Measurements from ENCODE around the gene WDR35.
A peak's percentile ranks its signal among the peaks of the same experiment; 100 is the strongest.
"Not testable (repeated sequence)": the region's sequence is repeated elsewhere in the genome, so short reads cannot be mapped to it uniquely, and the experiment has no call there.

WDR35 gene

DNA sequence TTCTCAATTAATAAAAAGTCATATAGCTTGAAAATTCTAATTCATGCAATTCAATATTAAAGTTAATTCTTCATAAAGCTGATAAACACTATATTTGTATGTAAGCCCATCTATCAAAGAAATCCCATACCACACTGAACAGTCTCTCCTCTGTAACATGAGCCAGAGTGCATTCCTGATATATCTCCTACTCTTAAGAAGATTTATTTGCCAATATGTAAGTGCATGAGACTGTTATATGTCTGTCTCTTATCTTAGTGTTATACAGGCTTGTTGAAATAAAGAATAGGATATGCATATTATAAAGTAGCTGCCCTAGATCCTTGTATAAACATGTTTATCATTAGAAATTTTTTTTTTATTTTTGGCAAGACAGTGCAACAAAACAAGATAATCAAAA, 47.7 kb downstream of the WDR35 start:
- no peak for DNase-seq (ENCODE audit: low read depth in 2 of 2)

DNA sequence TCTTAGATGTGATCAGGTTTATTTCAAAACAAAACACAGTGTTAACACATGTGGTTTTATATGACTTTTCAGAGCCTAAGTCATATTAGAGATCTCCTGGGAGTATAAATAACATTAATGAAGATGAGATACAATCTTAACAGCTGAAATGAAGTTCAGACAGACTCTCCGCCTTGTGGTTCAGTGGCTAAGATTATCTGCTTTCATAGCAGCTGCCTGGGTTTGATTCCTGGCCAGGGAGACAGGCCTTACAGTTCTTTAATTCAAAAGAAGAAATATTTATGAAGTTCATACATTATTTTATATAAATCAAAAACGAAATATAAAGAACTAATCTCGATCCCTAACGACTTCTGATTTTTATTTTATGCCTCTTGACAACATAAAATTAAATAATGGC, 52.9 kb downstream of the WDR35 start:
- DNase-seq (ENCODE audit: low read depth in 2 of 2): no peak

DNA sequence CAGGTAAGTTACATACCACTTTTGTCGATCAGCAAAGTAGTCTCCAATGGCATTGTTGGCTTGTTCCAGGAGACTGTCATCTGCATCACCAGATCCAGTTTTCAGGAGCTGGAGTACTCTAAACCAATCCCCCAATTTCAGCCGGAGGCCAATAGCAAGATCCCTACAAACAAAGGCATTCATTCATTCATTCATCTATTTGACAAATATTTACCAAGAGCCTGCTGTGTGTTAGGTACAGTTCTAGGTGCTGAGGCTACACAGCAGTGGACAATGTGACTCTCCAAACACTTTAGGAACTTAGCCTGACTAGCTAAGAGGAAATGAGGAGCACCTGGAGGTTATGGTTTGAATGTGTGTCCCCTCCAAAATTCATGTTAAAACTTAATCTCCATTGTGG, 53.7 kb downstream of the WDR35 start:
- DNase-seq (ENCODE audit: low read depth in 2 of 2): no peak

DNA sequence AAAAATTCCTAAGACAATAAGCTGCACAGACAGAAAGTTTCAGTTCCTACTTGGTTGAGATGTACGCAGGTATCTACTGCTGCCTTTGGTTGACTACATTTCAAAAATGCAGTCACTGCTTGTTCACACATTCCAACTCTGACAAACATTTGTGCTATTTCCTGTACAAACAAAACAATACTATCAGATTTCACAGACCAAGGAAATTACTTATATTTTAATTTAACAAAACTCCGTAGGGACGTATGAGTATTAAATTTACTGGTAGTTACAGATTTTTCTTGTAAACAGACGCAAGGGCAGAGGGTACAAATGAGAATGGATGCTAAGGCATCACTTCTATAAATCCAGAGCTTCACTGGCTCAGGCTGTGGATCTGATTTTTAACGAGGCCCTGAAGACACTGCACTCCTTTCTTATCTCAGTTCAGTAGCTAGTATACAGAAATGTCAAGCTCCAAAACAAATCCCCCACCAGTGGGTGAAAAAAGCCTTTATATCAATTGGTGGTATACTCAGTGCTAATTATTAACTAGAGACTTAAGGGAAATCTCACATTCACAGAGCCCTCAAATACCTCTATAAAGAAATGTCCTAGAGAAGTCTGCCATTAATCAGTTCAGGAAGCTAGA, 56.4 kb downstream of the WDR35 start:
- DNase-seq (ENCODE audit: low read depth in 2 of 2): peak in 1 of 2 experiments; percentile 31

DNA sequence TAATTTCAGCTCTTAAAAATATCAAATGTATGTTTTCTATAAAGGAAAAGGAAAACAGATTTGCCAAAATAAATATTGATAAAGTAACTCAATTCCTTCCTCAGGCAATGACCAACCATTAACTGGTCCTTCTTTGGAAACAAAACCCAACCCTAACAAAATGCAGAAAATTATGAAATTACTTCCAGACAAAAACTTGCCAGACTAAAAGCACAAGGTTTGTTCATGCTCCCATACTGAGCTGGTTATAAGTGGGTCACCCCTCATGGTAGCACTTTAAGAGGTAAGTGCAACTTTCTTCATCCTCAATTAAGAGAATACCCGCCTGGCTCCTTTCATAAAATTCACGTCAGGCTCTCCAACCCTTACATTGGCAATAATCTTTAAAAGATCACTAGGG, 57.0 kb downstream of the WDR35 start:
- no peak for DNase-seq (ENCODE audit: low read depth in 2 of 2)

DNA sequence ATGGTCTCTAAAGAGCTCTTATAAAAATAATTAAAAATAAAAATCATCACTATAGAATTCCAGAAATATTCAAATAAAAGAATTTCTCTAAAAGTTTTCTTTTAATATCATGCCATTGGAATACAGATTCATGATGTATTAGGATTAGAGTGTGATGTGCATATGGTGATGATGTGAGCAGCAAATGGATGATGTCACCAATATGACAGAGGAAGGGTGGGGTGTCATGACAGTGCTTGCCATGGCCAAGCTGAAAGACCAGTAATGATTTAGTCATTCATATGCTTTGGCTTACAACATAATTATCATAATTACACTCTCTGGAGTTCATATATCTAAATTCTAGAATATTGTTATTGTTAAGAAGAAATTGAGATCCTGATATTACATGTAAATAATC, 60.7 kb downstream of the WDR35 start:
- no peak for DNase-seq (ENCODE audit: low read depth in 2 of 2)

DNA sequence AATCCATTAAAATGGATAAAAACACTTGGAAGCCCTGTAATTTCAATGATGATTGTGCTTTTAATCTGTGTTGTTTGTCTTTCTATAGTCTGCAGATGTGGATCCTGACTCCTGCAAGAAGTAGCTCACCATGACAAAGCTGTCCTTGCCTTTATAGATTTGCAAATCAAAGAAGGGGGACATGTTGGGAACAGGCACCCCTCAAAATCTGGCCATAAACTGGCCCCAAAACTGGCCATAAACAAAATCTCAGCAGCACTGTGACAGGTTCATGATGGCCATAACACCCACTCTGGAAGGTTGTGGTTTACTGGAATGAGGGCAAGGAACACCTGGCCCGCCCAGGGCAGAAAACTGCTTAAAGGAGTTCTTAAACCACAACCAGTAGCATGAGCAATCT, 62.1 kb downstream of the WDR35 start:
- not testable (repeated sequence) for DNase-seq (ENCODE audit: low read depth in 2 of 2)

DNA sequence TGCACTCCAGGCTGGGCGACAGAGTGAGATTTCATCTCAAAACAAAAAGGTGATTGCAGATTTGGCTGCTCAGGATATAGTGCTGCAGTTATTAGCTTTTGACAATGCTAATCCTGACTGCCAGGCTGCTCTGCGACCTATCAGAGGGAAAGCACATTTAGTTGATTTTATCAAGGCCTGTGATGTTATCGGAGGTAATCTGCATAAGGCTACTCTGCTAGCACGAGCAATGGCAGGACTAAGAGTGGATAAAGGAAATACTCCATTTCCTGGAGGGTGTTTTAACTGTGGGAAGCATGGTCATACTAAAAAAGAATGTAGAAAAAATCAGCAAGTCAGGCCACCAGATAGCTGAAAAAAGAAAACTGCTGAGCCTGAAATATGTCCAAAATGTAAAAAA, 65.4 kb downstream of the WDR35 start:
- not testable (repeated sequence) for DNase-seq (ENCODE audit: low read depth in 2 of 2)

DNA sequence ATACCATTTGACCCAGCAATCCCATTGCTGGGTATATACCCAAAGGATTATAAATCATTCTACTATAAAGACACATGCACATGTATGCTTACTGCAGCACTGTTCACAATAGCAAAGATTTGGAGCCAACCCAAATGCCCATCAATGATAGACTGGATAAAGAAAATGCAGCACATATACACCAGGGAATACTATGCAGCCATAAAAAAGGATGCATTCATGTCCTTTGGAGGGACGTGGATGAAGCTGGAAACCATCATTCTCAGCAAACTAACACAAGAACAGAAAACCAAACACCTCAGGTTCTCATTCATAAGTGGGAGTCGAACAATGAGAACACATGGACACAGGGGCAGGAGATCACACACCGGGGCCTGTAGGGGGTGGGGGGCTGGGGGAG, 67.7 kb downstream of the WDR35 start:
- not testable (repeated sequence) for DNase-seq (ENCODE audit: low read depth in 2 of 2)

DNA sequence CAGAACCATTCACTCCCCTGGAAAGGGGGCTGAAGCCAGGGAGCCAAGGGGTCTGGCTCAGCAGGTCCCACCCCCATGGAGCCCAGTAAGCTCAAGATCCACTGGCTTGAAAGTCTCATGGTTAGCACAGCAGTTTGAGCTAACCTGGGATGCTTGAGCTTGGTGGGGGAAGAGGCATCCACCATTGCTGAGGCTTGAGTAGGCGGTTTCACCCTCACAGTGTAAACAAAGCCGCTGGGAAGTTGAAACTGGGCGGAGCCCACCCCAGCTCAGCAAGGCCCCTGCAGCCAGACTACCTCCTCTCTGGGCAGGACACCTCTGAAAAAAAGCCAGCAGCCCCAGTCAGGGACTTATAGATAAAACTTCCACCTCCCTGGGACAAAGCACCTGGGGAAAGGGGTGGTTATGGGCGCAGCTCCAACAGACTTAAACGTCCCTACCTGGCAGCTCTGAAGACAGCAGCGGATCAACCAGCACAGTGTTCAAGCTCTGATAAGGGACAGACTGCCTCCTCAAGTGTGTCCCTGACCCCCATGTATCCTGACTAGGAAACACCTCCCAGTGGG, 73.4 kb downstream of the WDR35 start:
- no peak for DNase-seq (ENCODE audit: low read depth in 2 of 2)

DNA sequence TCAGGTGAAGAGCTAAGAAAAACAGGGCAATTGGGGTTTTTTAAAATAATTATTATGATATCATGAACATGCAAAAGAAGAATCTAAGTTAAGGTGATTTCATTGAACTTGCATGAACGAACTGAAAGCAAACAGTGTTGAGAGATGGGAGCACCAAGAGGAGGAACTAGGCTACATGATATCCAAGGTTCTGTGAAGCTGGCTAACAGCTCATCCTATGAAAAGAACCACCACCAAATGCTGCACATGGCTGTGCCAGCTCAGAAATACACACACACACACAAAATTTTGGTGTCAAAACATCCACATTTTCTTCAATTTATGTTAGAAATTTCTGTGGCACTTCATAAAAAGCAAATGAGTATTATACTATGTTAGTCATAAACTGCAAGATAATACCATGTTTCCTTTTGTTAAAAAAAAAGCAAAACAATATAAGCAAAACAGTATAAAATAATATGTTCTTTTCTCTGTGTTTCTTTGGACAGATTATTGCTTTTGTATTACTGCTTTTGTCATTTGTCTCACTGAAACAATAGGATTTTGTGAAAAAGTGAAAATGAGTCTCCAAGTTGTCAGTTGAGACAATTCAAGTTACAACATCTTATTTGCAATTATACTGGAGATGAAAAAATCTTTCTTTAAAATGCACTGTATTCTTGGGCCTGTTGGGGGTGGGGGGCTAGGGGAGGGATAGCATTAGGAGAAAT, 75.5 kb downstream of the WDR35 start:
- no peak for DNase-seq (ENCODE audit: low read depth in 2 of 2)

DNA sequence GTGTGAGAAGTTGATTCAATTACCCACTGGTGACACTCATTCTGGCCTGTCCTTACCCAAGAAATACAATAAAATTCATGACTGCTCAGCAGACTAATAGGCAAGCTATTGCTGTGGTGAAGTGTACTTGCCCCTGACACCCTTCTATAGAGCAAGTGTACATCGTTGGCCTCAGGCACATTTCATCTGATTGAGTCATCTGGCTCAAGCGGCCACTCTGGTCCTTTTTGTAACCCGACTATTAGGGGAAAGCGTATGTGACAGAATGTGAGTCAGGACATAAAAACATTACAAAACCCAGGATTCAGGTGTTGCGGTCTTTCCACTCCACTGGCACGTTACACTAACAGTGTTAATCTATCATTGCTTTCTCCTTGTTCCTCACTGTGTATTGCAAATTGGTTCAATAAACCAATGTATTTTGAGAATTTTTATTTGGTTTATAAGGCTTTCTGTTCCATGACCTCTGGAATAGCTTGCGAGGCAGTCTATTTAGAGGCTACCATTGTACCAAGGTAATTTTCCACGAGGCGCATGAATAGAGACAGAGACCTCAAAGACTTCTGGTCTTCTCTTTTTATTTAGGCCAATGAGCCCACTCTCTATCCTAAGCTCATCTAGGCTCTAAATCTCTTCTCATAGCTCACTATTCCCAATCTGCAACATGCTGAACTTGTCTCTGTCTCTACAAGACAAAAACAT, 77.9 kb downstream of the WDR35 start:
- DNase-seq (ENCODE audit: low read depth in 2 of 2): no peak

DNA sequence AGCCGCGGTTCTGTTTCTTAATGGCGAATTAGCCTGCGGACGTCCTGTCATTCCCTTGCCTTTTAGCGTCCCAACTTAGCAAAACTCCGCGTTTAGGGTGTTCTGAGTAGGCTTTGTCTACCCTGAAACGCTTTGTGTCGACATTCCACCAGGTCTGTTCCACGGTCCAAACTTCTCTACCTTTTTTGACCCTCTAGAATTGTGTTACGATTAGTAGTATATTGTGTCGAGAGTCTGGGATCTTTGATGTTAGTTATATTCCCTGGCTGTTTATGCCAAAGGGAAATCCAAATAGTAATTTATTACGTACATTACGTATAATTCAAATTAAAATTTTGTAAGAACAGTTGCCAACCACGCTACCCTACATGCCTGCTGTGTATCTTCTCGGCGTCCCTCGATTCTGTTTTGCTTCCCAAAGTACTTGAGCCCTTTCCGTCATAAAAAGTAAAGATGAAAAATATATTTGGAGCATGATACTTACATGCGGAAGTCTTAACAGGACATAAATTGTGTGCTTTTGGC, 87.6 kb downstream of the WDR35 start:
- no peak for DNase-seq (ENCODE audit: low read depth in 2 of 2)

DNA sequence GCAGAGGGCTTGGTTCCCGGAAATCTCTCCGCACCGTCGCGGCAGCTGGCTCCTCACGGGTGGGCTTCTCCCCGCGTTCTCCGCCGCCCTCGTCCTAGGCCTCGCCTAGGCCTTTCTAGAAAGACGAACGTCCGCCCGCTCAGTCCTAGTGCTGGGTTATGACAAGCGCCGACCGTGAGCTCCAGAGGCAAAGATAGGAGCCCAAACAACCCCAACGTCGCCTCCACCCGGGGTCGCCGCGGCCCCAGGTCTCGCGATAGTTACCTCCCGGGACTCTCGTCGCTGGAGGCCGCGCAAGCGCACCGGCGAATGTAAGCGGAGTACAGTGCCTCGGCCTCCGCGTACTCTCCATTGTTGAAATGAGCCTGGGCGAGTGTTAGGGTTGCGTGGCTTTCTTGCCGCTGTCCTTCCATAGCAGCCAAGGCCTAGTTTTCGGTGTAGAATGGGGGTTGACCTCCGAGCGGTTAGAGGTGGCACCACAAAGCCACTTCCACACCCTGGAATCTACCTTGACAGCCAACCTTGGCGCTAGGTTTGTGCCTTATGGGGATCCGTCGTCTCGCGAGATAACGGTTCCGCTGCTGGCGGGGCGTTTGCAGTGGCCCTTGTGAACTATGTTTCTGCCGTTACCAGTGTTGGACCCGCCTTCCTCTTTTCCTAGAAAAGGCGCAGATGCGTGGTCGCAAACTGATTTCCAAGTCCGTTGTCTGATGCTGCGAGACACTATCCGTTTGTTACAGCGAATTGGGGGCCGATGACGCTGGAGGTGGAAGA, 88.3 kb downstream of the WDR35 start, which contains the start of gene TTC32:
TTC32 (minus strand) TSS at position 542 of the 774 bp plus-strand sequence; CDS start at position 413, 129 bp downstream.
- DNase-seq (ENCODE audit: low read depth in 2 of 2): peak; percentile 85 to 87

DNA sequence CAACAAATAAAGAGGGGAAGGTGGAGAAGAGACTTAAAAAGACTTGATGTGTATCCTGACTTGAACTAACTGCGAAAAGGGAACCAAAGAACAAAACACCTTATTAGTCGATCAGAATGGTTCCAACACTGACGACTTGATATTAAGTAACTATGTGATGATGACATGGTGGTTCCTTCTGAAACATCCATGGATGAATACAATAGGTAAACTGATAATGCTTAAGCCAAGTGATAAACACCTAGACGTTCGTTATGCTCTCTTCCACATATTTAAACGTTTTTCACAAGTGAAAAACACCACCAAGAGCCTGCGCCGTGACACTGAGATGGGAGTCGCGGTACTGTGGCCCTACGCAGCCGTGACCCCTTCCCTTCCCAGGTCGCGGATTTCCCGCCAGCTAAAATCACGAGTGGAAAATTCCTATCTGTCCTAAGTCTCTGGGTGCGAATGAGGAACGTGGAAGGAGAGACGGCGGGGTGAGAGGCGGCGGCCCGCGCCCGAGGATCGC, 88.9 kb downstream of the WDR35 start:
- DNase-seq (ENCODE audit: low read depth in 2 of 2): no peak

DNA sequence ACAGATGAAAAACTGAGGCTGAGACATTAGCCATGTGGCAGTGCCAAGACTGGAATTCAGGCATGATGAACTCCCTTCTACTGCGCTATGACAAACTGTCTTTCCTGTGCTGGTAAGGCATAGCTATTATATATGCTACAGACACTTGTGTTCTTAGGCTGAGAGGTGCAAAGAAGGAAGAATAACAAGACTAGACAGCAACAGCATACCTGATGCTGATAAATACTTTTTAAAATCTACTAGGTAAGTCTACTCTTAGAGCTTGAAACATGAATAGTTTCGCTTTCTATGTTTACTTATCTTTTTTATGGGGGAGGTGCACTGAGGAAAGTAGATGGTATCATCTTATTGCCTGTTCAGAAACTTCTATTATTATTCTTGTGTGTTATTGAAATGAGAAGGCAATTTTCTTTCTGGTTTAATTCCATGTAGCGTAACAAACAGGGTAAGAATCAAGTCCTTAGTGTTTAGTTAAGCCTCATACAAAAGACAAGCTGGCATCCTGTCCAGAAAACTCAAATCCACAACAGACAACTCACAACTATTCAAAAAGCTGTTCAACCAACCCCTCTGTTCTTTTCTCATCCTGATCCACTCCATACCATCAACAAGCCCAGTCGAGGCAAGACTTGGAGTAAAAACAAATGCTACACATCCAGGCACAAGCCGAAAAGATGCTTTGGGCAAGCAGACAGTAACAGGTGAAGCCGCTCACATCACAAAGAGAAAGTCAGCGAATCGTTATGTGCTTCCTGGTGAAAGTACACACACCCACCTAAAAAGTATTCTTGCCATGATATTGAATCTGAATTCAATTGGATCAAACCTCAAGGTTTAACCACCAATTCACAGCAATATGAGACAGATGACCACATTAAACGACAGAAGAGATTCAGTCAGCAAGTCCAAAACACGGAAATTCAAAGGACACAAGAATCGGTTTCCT, 89.6 kb downstream of the WDR35 start:
- DNase-seq (ENCODE audit: low read depth in 2 of 2): no peak

DNA sequence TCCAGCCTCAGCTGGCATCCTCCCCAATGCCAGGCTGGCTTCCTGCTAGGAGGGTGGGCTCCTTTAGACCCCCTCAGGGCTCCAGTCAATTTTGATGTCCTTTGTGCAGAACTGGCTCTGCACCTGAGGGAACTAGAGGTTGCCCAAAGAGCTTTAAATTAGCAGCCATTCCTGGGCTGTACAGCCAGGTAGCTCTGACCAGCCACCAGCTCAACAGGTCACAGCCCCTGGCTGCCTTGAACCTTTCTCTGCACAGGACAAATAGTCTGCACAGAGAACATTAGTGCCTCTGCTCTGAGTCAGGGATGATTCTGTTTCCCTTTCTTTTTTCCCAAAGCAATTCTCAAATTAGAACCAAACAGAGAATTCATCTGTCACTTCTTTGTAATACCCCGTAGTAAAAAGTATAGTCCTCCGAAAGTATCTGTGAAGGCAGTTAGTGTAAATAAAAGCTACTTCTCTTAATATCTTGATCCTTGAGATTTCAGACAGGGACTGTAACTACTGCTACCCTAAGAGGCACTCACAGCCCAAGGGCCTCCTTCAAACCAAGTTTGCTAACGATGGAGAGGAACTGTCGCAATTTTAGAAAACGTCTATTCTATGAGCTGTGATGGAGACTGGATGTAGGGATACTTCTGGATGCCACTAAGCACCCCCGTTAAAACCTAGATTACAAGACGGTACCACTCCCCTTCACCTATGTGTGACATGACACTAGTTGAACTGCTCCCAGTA, 91.1 kb downstream of the WDR35 start:
- DNase-seq (ENCODE audit: low read depth in 2 of 2): no peak

DNA sequence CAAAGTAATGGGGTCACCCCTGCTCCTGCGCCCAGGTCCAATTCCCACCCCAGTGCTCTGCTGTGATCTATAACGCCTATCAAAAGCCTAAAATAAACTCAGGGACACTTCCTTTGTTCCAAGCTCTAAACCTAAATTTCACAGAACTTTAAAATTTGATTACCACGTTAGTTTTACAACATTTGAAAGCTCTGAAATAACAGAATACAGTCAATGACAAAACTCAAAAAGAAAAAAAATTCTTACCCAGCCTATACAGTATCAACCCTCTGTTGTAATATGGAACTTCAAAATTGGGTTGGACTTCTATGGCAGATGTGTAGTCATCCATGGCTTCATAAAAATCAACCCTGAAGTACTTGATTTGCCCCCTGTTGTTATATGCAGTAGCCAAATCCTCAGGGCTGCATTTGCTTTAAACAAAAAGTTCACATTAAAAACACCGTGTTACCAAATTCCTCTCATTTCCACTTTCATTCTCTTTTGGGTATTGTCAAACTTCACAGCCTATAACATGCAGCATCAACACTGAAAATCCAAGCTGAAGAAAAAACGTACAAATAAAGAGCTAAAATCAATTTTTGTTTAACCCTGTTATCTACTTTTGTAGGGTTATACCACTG, 92.2 kb downstream of the WDR35 start:
- DNase-seq (ENCODE audit: low read depth in 2 of 2): no peak

DNA sequence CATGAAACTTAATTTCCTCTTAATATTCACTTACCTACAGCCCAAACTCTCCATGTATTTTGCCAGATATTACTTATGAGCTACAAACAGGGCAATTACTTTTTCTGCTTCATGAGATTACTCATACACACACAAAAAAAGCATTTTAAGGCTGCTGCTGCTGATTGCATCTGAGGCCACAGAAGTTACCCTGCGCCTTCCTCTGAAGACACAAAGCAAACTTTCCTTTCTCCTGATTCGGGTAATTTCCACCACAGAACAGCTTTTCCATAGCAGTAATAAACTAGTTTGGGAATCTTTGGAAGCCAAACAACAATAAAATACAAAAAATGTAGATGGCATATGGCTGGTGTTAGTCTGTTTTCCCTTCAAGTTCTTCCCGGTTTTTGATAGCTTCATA, 94.4 kb downstream of the WDR35 start:
- no peak for DNase-seq (ENCODE audit: low read depth in 2 of 2)

Data from fibroblast of skin of left biceps (primary cell).